PC-9 (cell line): ENCODE data around the gene LSS. TPM values are rescaled to one million over a fixed set of nuclear protein-coding genes. Genes with fewer than 3 reads are reported as not detected.

Experiments
- BruUV-seq: library from RNA; stranded (reverse); fragments of 400-500 nt; replicated peaks from 2 replicates; lab custom pipeline; 2021; lab: Mats Ljungman, UMichigan
- CTCF ChIA-PET: fragments of 300-600 bp; sonication (Branson Sonifier 250); formaldehyde crosslinking; loops from one replicate; lab custom pipeline; 2022; ENCODE audit warnings: antibody characterized with exemption; lab: Charles Lee
- POLR2A ChIA-PET: fragments of 300-600 bp; sonication (Branson Sonifier 250); formaldehyde crosslinking; loops from one replicate; lab custom pipeline; 2022; ENCODE audit warnings: antibody characterized with exemption; ENCODE audit not compliant: unreplicated experiment; lab: Charles Lee
- DNase-seq, 2 experiments: peaks; one replicate each; pipeline versions ENCODE4 v3.0.0 to v3.0.0-alpha.2; 2015 to 2022; ENCODE audit warnings: mixed read lengths in 1 of 2
- H2AFZ ChIP-seq: fragments of 200-600 bp; sonication (generic); 2 replicates; pipeline ENCODE4 v1.8.1; 2017; ENCODE audit warnings: antibody characterized with exemption
- H3F3A ChIP-seq: fragments of 200-600 bp; sonication (generic); 2 replicates; pipeline ENCODE4 v1.8.1; 2017; ENCODE audit warnings: antibody characterized with exemption, mild to moderate bottlenecking, low read depth; ENCODE audit not compliant: insufficient read depth
- H3K27ac ChIP-seq: fragments of 200-600 bp; sonication (generic); 2 replicates; pipeline ENCODE4 v1.6.1; 2016; ENCODE audit warnings: mixed run types
- H3K27me3 ChIP-seq: fragments of 200-600 bp; sonication (generic); 2 replicates; pipeline ENCODE4 v1.6.1; 2016; ENCODE audit warnings: low read depth, mixed run types; ENCODE audit not compliant: insufficient read depth
- H3K36me3 ChIP-seq: fragments of 200-600 bp; sonication (generic); 2 replicates; pipeline ENCODE4 v1.6.1; 2016; ENCODE audit warnings: low read depth, mixed run types
- H3K4me1 ChIP-seq: fragments of 200-600 bp; sonication (generic); replicated peaks from 2 replicates; pipeline ENCODE4 v1.6.1; 2016; ENCODE audit warnings: mixed run types; ENCODE audit not compliant: insufficient read depth
- H3K4me2 ChIP-seq: fragments of 200-600 bp; sonication (generic); 2 replicates; pipeline ENCODE4 v1.6.1; 2017; ENCODE audit warnings: mixed run types
- H3K4me3 ChIP-seq: fragments of 200-600 bp; sonication (generic); 2 replicates; pipeline ENCODE4 v1.6.1; 2016; ENCODE audit warnings: mixed run types
- H3K79me2 ChIP-seq: fragments of 200-600 bp; sonication (generic); 2 replicates; pipeline ENCODE4 v1.6.1; 2017; ENCODE audit warnings: low read depth, mixed run types
- H3K9me2 ChIP-seq: fragments of 200-600 bp; sonication (generic); 2 replicates; pipeline ENCODE4 v1.8.1; 2017; ENCODE audit warnings: mild to moderate bottlenecking; ENCODE audit not compliant: insufficient read depth
- H3K9me3 ChIP-seq: fragments of 200-600 bp; sonication (generic); 2 replicates; pipeline ENCODE4 v1.8.1; 2016; ENCODE audit warnings: low read depth; ENCODE audit not compliant: insufficient read depth
- H4K20me1 ChIP-seq: fragments of 200-600 bp; sonication (generic); 2 replicates; pipeline ENCODE4 v1.8.1; 2017; ENCODE audit not compliant: insufficient read depth
- CTCF ChIP-seq: fragments of 200-600 bp; sonication (generic); conservative IDR thresholded peaks from 2 replicates; pipeline ENCODE4 v1.6.1; 2017; ENCODE audit warnings: mixed run types, antibody characterized with exemption, mild to moderate bottlenecking, moderate library complexity
- EZH2 ChIP-seq: fragments of 200-600 bp; sonication (generic); IDR thresholded peaks from 2 replicates; pipeline ENCODE4 v1.8.0; 2017; ENCODE audit warnings: antibody characterized with exemption, low read depth
- intact Hi-C: fragments of 100-400 bp; cut with micrococcal nuclease; formaldehyde crosslinking; loops from one replicate; pipeline ENCODE4 v1.10.0; 2022; ENCODE audit not compliant: unreplicated experiment
- total RNA-seq: library from RNA; stranded (reverse); gene quantifications from 2 replicates; pipeline ENCODE4 v1.2.3, GENCODE V29; 2021

The LSS gene
- total RNA-seq, 1 experiment from 2014 or later, result 92.3 TPM

- H3K27ac ChIP-seq, result no peak overlapping the region
- CTCF ChIA-PET, result interaction anchor here (0.6 kb wide), 1 partner anchor 362 kb away, joined by 3 read pairs; no protein-coding TSS in a partner anchor
Measured at GRCh38 chr21:46150073-46150472, 78.5 kb downstream of the LSS start.

GRCh38 chr21:46149205-46149901 is 79.2 kb downstream of the LSS start:
- no peak overlapping the region for H3K27ac ChIP-seq
- BruUV-seq, result no TSS peak
- H3K79me2 ChIP-seq, result no peaks in the 10 kb centered on the region
- POLR2A ChIA-PET, result interaction anchor here (0.7 kb wide), 1 partner anchor 487 kb away, joined by 3 read pairs; no protein-coding TSS in a partner anchor
- peaks cover 13% of the 10 kb centered on the region; the same call in 1 of the 2 replicates for H3F3A ChIP-seq
- H2AFZ ChIP-seq, result no peak overlapping the region
- DNase-seq, result no peak
- intact Hi-C loops, result loop anchor here (5.0 to 10.0 kb wide), 2 partner anchors 78 to 135 kb away; partner anchors contain the start of genes LSS, MCM3AP and YBEY
- H3K9me2 ChIP-seq, result no peaks in the 10 kb centered on the region
- H3K36me3 ChIP-seq, result no peaks in the 10 kb centered on the region
- no peaks in the 10 kb centered on the region for H4K20me1 ChIP-seq
- CTCF ChIA-PET, result interaction anchor here (0.6 kb wide), 1 partner anchor 362 kb away, joined by 3 read pairs; no protein-coding TSS in a partner anchor
- no peak for TF ChIP-seq EZH2
- TF ChIP-seq CTCF, result no peak
- H3K4me3 ChIP-seq, result no peak overlapping the region
- H3K27me3 ChIP-seq, result no peaks in the 10 kb centered on the region
- no peak overlapping the region for H3K4me2 ChIP-seq
- no peaks in the 10 kb centered on the region for H3K9me3 ChIP-seq
- H3K4me1 ChIP-seq, result no peaks in the 10 kb centered on the region

More at GRCh38 chr21:46150073-46150472, 78.5 kb downstream of the LSS start:
- H3K9me2 ChIP-seq, result no peaks in the 10 kb centered on the region
- no peaks in the 10 kb centered on the region for H4K20me1 ChIP-seq
- no TSS peak for BruUV-seq
- TF ChIP-seq CTCF (no peak), EZH2 (no peak)
- intact Hi-C loops, result no loop called here
- no peak overlapping the region for H2AFZ ChIP-seq
- no peaks in the 10 kb centered on the region for H3K79me2 ChIP-seq
- POLR2A ChIA-PET, result interaction anchor here (0.7 kb wide), 1 partner anchor 486 kb away, joined by 3 read pairs; no protein-coding TSS in a partner anchor
- H3K4me1 ChIP-seq, result no peaks in the 10 kb centered on the region
- peaks cover 13% of the 10 kb centered on the region; the same call in 1 of the 2 replicates for H3F3A ChIP-seq
- no peaks in the 10 kb centered on the region for H3K36me3 ChIP-seq
- no peaks in the 10 kb centered on the region for H3K27me3 ChIP-seq
- no peak for DNase-seq
- H3K9me3 ChIP-seq, result no peaks in the 10 kb centered on the region
- H3K4me3 ChIP-seq, result no peak overlapping the region
- H3K4me2 ChIP-seq, result no peak overlapping the region

- intact Hi-C loops, result loop anchor here (5.0 to 10.0 kb wide), 2 partner anchors 79 to 137 kb away; partner anchors contain the start of genes LSS, MCM3AP and YBEY
- no TSS peak for BruUV-seq
Measured at GRCh38 chr21:46148106-46148505, 80.5 kb downstream of the LSS start.

More at GRCh38 chr21:46148106-46148505, 80.5 kb downstream of the LSS start:
- no peaks in the 10 kb centered on the region for H3K27me3 ChIP-seq
- no peaks in the 10 kb centered on the region for H3K9me2 ChIP-seq
- no peaks in the 10 kb centered on the region for H4K20me1 ChIP-seq
- ChIA-PET CTCF (no interaction called here), POLR2A (no interaction called here)
- no peak overlapping the region for H3K4me3 ChIP-seq
- no peak overlapping the region for H3K4me2 ChIP-seq
- H3K9me3 ChIP-seq, result no peaks in the 10 kb centered on the region
- peaks cover 17% of the 10 kb centered on the region; the same call in 1 of the 2 replicates for H3F3A ChIP-seq
- no peaks in the 10 kb centered on the region; the same call in 1 of the 2 replicates for H3K4me1 ChIP-seq
- TF ChIP-seq EZH2 (no peak), CTCF (no peak)
- no peaks in the 10 kb centered on the region for H3K79me2 ChIP-seq
- H2AFZ ChIP-seq, result no peak overlapping the region
- H3K36me3 ChIP-seq, result no peaks in the 10 kb centered on the region
- no peak overlapping the region for H3K27ac ChIP-seq
- DNase-seq, result no peak
